GM23248 (cell line): ENCODE data around the gene TRPV4.

Source experiments
- EZH2 ChIP-seq: fragments of 200-600 bp; sonication (generic); IDR thresholded peaks from 2 replicates; pipeline ENCODE4 v1.6.1; 2018; ENCODE audit warnings: antibody characterized with exemption, mild to moderate bottlenecking; ENCODE audit not compliant: insufficient read depth, poor library complexity, severe bottlenecking
- EZH2phosphoT487 ChIP-seq: fragments of 200-600 bp; sonication (generic); IDR thresholded peaks from 2 replicates; pipeline ENCODE4 v1.6.1; 2018; ENCODE audit warnings: antibody characterized with exemption, moderate library complexity, mild to moderate bottlenecking, low read depth; ENCODE audit not compliant: insufficient read depth

GRCh38 chr12:109880938-109881337 lies 47.7 kb upstream of the TRPV4 start:
- no peak for TF ChIP-seq EZH2phosphoT487
- TF ChIP-seq EZH2 = no peak
